HEK293 (cell line): ENCODE results near the gene ACMSD.

Experiments used
- ZBTB10 ChIP-seq: fragments of 450-650 bp; formaldehyde crosslinking; IDR thresholded peaks from 2 replicates; pipeline ENCODE4 v1.5.1; 2016; ENCODE audit warnings: missing biosample characterization, missing genetic modification characterization
- ZNF514 ChIP-seq: fragments of 450-650 bp; formaldehyde crosslinking; IDR thresholded peaks from 2 replicates; pipeline ENCODE4 v1.5.1; 2016; ENCODE audit warnings: missing biosample characterization, missing genetic modification characterization

GRCh38 chr2:134943540-134943939, 105.1 kb downstream of the ACMSD start:
- no peak for TF ChIP-seq ZNF514
- no peak for TF ChIP-seq ZBTB10 (tag by site-specific recombination)
